ENCODE results near the gene NOX3.

- TF ChIP-seq TAF1 (IDR thresholded peaks at IDR 0.05; ENCODE audit: low read depth, low read length) (no peak), POLR2AphosphoS5 (IDR thresholded peaks at IDR 0.05; ENCODE audit: low read depth, low read length) (no peak), POLR2A (IDR thresholded peaks at IDR 0.05; ENCODE audit: low read depth, low read length) (no peak), SPI1 (IDR thresholded peaks at IDR 0.05; ENCODE audit: low read depth, low read length) (no peak), POU2F2 (IDR thresholded peaks at IDR 0.05; ENCODE audit: low read depth, low read length) (no peak)
These were observed 47.4 kb downstream of the NOX3 start for GRCh38 chr6:155408231-155408630.

Measured in GM12891 (cell line).